Choroid plexus epithelial cell (primary cell): Measurements from ENCODE around the gene UCK2.

Source experiments
- DNase-seq: peaks from one replicate; pipeline ENCODE4 v3.0.0-alpha.2; 2010; ENCODE audit warnings: low read depth
- H3K4me3 ChIP-seq: 2 replicates; pipeline ENCODE4 v1.5.1; 2011; ENCODE audit warnings: low read depth, mild to moderate bottlenecking, control low read depth, low read length, moderate library complexity
- TF ChIP-seq, protein P1 (sequence below): conservative IDR thresholded peaks from 2 replicates; pipeline ENCODE4 v1.5.1; 2011; ENCODE audit warnings: low read depth, mild to moderate bottlenecking, control low read depth, inconsistent platforms, low read length, moderate library complexity

Gene UCK2

GRCh38 chr1:165869343-165869742, 41.9 kb downstream of the UCK2 start:
- peak; percentile 43 for DNase-seq
- no peak overlapping the region for H3K4me3 ChIP-seq
- TF ChIP-seq, protein P1, sequence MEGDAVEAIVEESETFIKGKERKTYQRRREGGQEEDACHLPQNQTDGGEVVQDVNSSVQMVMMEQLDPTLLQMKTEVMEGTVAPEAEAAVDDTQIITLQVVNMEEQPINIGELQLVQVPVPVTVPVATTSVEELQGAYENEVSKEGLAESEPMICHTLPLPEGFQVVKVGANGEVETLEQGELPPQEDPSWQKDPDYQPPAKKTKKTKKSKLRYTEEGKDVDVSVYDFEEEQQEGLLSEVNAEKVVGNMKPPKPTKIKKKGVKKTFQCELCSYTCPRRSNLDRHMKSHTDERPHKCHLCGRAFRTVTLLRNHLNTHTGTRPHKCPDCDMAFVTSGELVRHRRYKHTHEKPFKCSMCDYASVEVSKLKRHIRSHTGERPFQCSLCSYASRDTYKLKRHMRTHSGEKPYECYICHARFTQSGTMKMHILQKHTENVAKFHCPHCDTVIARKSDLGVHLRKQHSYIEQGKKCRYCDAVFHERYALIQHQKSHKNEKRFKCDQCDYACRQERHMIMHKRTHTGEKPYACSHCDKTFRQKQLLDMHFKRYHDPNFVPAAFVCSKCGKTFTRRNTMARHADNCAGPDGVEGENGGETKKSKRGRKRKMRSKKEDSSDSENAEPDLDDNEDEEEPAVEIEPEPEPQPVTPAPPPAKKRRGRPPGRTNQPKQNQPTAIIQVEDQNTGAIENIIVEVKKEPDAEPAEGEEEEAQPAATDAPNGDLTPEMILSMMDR, result peak; percentile 47

DNA sequence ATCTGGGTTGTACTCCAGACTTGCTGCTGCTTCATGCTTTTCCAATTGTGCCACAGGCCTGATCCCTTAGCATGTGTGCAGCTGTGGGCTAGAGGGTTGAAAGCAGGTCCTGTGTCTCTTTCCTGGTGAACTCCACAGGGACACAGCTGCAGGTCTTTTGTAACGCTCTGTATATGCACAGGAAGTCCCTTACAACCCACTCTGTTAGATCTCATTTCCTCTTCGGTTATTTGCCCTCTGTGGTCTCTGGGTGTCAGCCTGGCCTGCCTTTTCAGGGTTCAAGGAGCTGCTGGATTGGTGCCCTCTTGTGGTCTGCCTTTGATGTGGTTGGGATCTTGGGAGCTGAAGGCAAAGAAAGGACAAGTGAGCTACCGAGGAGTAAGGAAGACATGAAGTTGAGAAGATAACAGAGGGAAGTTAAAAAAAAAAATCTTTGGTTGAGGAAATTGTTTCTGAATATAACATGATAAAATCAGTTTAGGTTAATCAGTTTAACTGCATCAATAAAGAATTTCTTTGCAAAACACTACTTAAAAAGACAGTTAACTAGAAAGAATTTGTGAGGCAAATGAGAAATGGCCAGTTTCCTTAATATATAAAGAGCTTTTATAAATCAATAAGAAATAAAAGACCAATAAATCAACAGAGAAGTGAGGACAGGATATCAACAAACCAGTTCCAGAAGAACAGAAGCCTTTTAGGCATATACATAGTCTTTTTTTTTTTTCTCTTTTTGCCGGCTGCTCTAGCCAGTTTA, 44.1 kb downstream of the UCK2 start:
- TF ChIP-seq, protein P1, result peak; percentile 49
- peak; percentile 70 for DNase-seq
- no peak overlapping the region for H3K4me3 ChIP-seq

GRCh38 chr1:165873481-165873880, 46.1 kb downstream of the UCK2 start:
- H3K4me3 ChIP-seq, result no peak overlapping the region
- DNase-seq, result no peak
- TF ChIP-seq, protein P1, result no peak

DNA sequence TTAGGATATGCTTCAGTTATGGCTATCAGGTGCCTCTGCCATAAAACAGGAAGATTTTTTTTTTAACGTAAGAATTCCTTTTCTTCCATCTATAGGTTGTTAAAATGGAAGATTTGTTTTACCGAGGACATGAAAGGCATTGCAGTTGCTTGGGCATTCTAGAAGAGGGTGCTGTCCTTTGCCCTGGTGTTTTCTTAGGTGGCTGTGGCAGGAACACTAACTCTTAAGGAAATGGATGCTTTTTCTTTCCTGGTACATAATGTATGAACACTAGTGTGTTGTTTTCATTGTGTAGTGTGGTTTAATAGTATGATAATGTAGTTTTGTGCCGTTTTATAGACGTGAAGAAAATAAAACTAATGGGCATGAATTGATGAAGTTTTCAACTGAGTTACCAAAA, 47.2 kb downstream of the UCK2 start:
- no peak for DNase-seq
- TF ChIP-seq, protein P1, result no peak
- H3K4me3 ChIP-seq, result no peak overlapping the region

DNA sequence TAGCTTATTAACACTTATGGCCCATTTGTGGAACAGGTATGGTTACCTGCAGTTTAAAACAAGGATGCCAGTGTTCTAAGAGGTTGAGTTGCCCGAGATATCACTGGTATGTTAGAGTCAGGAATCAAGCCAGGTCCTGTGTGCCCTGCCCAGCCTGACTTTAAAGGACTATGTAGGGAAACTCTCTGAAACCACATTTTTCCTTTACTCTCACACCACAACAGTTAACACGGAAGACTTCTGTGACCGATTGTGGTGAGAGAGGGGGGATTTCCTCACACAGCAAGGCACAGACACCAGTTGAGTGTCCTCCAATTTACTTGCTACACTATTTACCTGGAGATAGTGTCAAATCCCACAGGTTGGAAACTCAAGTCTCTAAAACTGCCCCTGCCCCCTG, 47.8 kb downstream of the UCK2 start:
- DNase-seq, result no peak
- H3K4me3 ChIP-seq, result no peak overlapping the region
- TF ChIP-seq, protein P1, result no peak

DNA sequence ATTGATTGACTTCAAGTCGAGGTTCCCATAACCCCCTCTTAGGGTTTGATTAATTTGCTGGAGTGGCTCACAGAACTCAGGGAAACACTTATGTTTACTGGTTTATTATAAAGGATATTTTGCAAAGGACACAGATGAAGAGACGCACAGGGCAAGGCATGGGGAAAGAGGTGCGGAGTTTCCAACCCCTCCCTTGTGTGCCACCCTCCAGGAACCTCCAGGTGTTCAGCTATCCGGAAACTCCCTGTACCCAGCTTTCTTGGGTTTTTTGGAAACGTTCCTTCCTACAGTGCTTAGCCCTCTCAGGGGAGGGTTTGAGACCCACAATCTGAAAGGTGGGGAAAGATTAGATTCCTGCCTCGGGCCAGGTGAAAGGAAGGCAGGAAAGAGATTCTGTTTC, 48.2 kb downstream of the UCK2 start:
- no peak overlapping the region for H3K4me3 ChIP-seq
- TF ChIP-seq, protein P1, result no peak
- DNase-seq, result no peak

GRCh38 chr1:165876121-165876520, 48.7 kb downstream of the UCK2 start:
- DNase-seq, result no peak
- H3K4me3 ChIP-seq, result no peak overlapping the region
- TF ChIP-seq, protein P1, result no peak
